Endothelial cell of umbilical vein (primary cell): ENCODE data around the gene EXOC1L. TPM values are rescaled to one million over a fixed set of nuclear protein-coding genes. Genes with fewer than 3 reads are reported as not detected.

Experiments used
- BruUV-seq: library from RNA; stranded (reverse); fragments of 400-500 nt; replicated peaks from 2 replicates; lab custom pipeline; 2021; lab: Mats Ljungman, UMichigan
- CTCF ChIA-PET: fragments of 300-600, 350-600 bp; sonication (Branson Sonifier 250); formaldehyde crosslinking; loops from one replicate; lab custom pipeline; 2021; ENCODE audit warnings: antibody characterized with exemption, inconsistent platforms; lab: Charles Lee
- POLR2A ChIA-PET: fragments of 300-600, 350-600 bp; sonication (Branson Sonifier 250); formaldehyde crosslinking; loops from one replicate; lab custom pipeline; 2021; ENCODE audit warnings: antibody characterized with exemption, inconsistent platforms; lab: Charles Lee
- DNase-seq: peaks from one replicate; pipeline ENCODE4 v3.0.0-alpha.2; 2011; ENCODE audit warnings: low read depth, low spot score
- FAIRE-seq: peaks from 2 replicates; lab custom pipeline; 2011; peaks lifted over from hg19 to GRCh38; lab: Jason Lieb, UNC
- H2AFZ ChIP-seq: 2 replicates; pipeline ENCODE4 v1.6.0; 2012; ENCODE audit warnings: low read depth, low read length, control low read depth, inconsistent platforms
- H3K27ac ChIP-seq: 2 replicates; pipeline ENCODE4 v1.5.1; 2011; ENCODE audit warnings: low read depth, mild to moderate bottlenecking, control low read depth, low read length, moderate library complexity; ENCODE audit not compliant: insufficient read depth
- H3K27me3 ChIP-seq, 2 experiments: 2 replicates each; pipeline versions ENCODE4 v1.6.0 to v1.6.1; 2011; ENCODE audit warnings: low read length in 2 of 2, mixed read lengths in 1 of 2; ENCODE audit not compliant: control insufficient read depth in 2 of 2, insufficient read depth in 2 of 2
- H3K36me3 ChIP-seq, 2 experiments: 2 replicates in 1 of 2; 3 replicates in 1 of 2; pipeline ENCODE4 v1.5.1; 2011; ENCODE audit warnings: low read length in 2 of 2, mild to moderate bottlenecking in 1 of 2, moderate library complexity in 1 of 2; ENCODE audit not compliant: control insufficient read depth in 2 of 2, insufficient read depth in 2 of 2; ENCODE audit errors: extremely low read depth in 1 of 2
- H3K4me1 ChIP-seq: 3 replicates; pipeline ENCODE4 v1.5.1; 2011; ENCODE audit warnings: mild to moderate bottlenecking, low read length; ENCODE audit not compliant: control insufficient read depth, insufficient read depth; ENCODE audit errors: extremely low read depth
- H3K4me2 ChIP-seq: 2 replicates; pipeline ENCODE4 v1.6.1; 2011; ENCODE audit warnings: low read length, control low read depth, mixed read lengths; ENCODE audit not compliant: insufficient read depth
- H3K4me3 ChIP-seq, 3 experiments: fragments of 200-600 bp in 1 of 3; sonication (generic), shearing (Covaris generic) in 1 of 3; replicated peaks in 1 of 3; 2 replicates each; pipeline ENCODE4 v1.5.1; 2011 to 2016; ENCODE audit warnings: control low read depth in 3 of 3, low read length in 3 of 3, mild to moderate bottlenecking in 2 of 3, inconsistent platforms in 1 of 3, low read depth in 1 of 3, moderate library complexity in 1 of 3; ENCODE audit not compliant: insufficient read depth in 1 of 3
- H3K79me2 ChIP-seq: 2 replicates; pipeline ENCODE4 v1.6.0; 2012; ENCODE audit warnings: low read length, inconsistent platforms; ENCODE audit not compliant: control insufficient read depth, insufficient read depth
- H3K9ac ChIP-seq: replicated peaks from 2 replicates; pipeline ENCODE3; 2011; ENCODE audit warnings: low read length, control low read depth; ENCODE audit not compliant: insufficient read depth; ENCODE audit errors: extremely low read depth
- H3K9me1 ChIP-seq: replicated peaks from 3 replicates; pipeline ENCODE4 v1.6.0; 2011; ENCODE audit warnings: mild to moderate bottlenecking, low read length; ENCODE audit not compliant: control insufficient read depth, insufficient read depth; ENCODE audit errors: extremely low read depth
- H3K9me3 ChIP-seq: replicated peaks from 2 replicates; pipeline ENCODE4 v1.5.1; 2012; ENCODE audit warnings: low read length, inconsistent platforms; ENCODE audit not compliant: control insufficient read depth, insufficient read depth
- H4K20me1 ChIP-seq: replicated peaks from 2 replicates; pipeline ENCODE3; 2011; ENCODE audit warnings: mild to moderate bottlenecking, low read length; ENCODE audit not compliant: control insufficient read depth, insufficient read depth; ENCODE audit errors: extremely low read depth
- CTCF ChIP-seq, 2 donors: IDR thresholded peaks; 1 replicate in 1 of 2; 2 replicates in 1 of 2; pipeline ENCODE4 v1.5.1; 2011; ENCODE audit warnings: low read length in 2 of 2, mild to moderate bottlenecking in 2 of 2, moderate library complexity in 2 of 2, control low read depth in 1 of 2, inconsistent platforms in 1 of 2, low read depth in 1 of 2; ENCODE audit not compliant: insufficient read depth in 1 of 2; ENCODE audit errors: extremely low read depth in 1 of 2
- EZH2 ChIP-seq: IDR thresholded peaks from 2 replicates; pipeline ENCODE4 v1.6.1; 2012; ENCODE audit warnings: borderline replicate concordance, low read depth, mild to moderate bottlenecking, moderate library complexity, low read length, inconsistent platforms; ENCODE audit not compliant: severe bottlenecking
- FOS ChIP-seq: IDR thresholded peaks from 2 replicates; pipeline ENCODE4 v1.6.1; 2011; ENCODE audit warnings: mild to moderate bottlenecking, low read length, moderate library complexity, borderline replicate concordance; ENCODE audit not compliant: insufficient read depth
- GATA2 ChIP-seq: IDR thresholded peaks from 2 replicates; pipeline ENCODE4 v1.7.0; 2011; ENCODE audit warnings: low read depth, mild to moderate bottlenecking, moderate library complexity, mixed read lengths, low read length; ENCODE audit not compliant: insufficient read length, insufficient read depth
- JUN ChIP-seq: IDR thresholded peaks from 2 replicates; pipeline ENCODE4 v1.6.1; 2011; ENCODE audit warnings: borderline replicate concordance, low read depth; ENCODE audit not compliant: insufficient read length, insufficient read depth
- MYC ChIP-seq: IDR thresholded peaks from one replicate; pipeline ENCODE4 v1.6.1; 2011; ENCODE audit warnings: mild to moderate bottlenecking, low read depth, low read length
- POLR2A ChIP-seq: IDR thresholded peaks from 2 replicates; pipeline ENCODE4 v1.6.1; 2012; ENCODE audit warnings: low read depth, mild to moderate bottlenecking, control low read depth, low read length
- POLR2AphosphoS5 ChIP-seq: IDR thresholded peaks from 2 replicates; pipeline ENCODE4 v1.6.1; 2012; ENCODE audit warnings: low read depth, mild to moderate bottlenecking, control low read depth, low read length, moderate library complexity; ENCODE audit not compliant: insufficient read depth
- dilution Hi-C: fragments of 300-500 bp; cut with MboI; formaldehyde crosslinking; loops from one replicate; pipeline ENCODE4 v1.15.0; 2019; ENCODE audit warnings: low sequenced_read_pairs; ENCODE audit not compliant: extremely low pct_ligation_motif_present
- intact Hi-C: fragments of 100-400 bp; cut with micrococcal nuclease; formaldehyde crosslinking; loops from one replicate; pipeline ENCODE4 v1.10.0; 2022
- polyA plus RNA-seq, 4 experiments: library from polyadenylated mRNA; depleted of rRNA in 3 of 4; stranded (reverse) in 3 of 4; unstranded in 1 of 4; fragments of >200 nt; gene quantifications; 2 replicates each; pipeline versions ENCODE4 v1.2.1 to v1.2.3, GENCODE V29; 2011 to 2012; ENCODE audit warnings: missing spikeins in 1 of 4
- total RNA-seq: library from RNA; stranded (reverse); gene quantifications from 2 replicates; pipeline ENCODE4 v1.2.3, GENCODE V29; 2021
- TF ChIP-seq, protein P1 (sequence below): IDR thresholded peaks from 2 replicates; pipeline ENCODE4 v1.6.1; 2011; ENCODE audit not compliant: insufficient read depth, insufficient read length

Gene EXOC1L
- total and polyA plus RNA-seq, 2 donors (not counting 3 experiments of a cell fraction or from before 2014, with no cell fraction given): not detected

DNA sequence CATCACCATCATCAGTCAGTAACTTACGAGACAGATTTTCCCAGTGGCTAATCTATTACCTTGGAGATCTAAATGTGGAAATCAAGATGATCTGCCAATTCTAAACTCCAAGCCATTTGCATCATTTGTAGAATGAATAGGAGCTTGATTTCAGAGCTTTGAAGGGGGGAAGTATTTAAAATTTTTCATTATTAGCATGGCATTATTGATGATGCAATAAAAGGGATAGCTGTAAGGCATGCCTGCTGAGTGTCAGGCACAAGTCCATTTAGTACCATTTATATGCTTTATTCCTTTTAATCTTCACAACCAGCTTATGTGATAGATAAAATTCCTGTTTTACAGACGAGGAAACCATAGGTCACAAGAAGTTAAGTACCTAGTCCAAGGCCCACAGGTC lies 5.3 kb downstream of the EXOC1L start:
- Histone ChIP-seq H3K4me1 (no peaks in the 10 kb centered on the region), H2AFZ (no peak overlapping the region), H3K4me3 (no peak overlapping the region), H3K79me2 (no peaks in the 10 kb centered on the region), H4K20me1 (no peaks in the 10 kb centered on the region), H3K4me2 (no peak overlapping the region), H3K9me3 (no peaks in the 10 kb centered on the region), H3K9ac (no peak overlapping the region), H3K27ac (no peak overlapping the region), H3K36me3 (no peaks in the 10 kb centered on the region), H3K9me1 (no peaks in the 10 kb centered on the region), H3K27me3 (peaks cover 15 to 30% of the 10 kb centered on the region in 2 experiments)
- no TSS peak for BruUV-seq
- intact Hi-C loops: no loop called here
- CTCF ChIA-PET: interaction anchor here (1.2 kb wide), 1 partner anchor 41 kb away, joined by 3 read pairs; no protein-coding TSS in a partner anchor
- no peak for TF ChIP-seq EZH2
- POLR2A ChIA-PET: no interaction called here
- no peak for DNase-seq
- dilution Hi-C loops: no loop called here
- no peak for FAIRE-seq

DNA sequence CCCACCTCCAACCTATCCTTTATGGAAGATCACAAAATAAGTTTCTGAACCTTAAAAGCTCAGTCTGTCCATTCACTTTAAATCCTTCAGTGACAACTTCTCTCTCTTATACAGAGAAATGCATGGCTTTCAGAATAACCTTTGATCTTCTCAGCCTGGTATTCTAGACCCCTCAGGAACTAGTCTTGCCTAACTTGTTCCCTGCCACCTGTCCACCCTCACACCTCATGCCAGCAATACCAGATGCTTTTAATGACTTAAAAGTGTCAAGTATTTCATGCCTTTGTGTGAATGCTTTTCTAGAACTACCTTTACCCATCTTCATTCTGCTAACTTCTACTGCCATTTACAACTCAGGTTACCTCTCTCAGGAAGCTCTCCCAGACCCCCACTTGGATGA lies 7.4 kb downstream of the EXOC1L start:
- Histone ChIP-seq H3K79me2 (no peaks in the 10 kb centered on the region), H3K27me3 (peaks cover 9 to 25% of the 10 kb centered on the region in 2 experiments), H2AFZ (no peak overlapping the region), H3K9me3 (no peaks in the 10 kb centered on the region), H3K27ac (no peak overlapping the region), H3K9me1 (peaks cover 4% of the 10 kb centered on the region), H3K4me2 (no peak overlapping the region), H3K9ac (no peak overlapping the region), H3K36me3 (no peaks in the 10 kb centered on the region), H3K4me1 (no peaks in the 10 kb centered on the region), H4K20me1 (no peaks in the 10 kb centered on the region), H3K4me3 (no peak overlapping the region)
- DNase-seq (no peak), FAIRE-seq (no peak)
- dilution Hi-C loops (no loop called here), intact Hi-C loops (no loop called here)
- TF ChIP-seq POLR2AphosphoS5 (no peak), CTCF (IDR thresholded peaks at IDR 0.05; ENCODE audit: extremely low read depth in 1 of 2, insufficient read depth in 1 of 2, low read depth in 1 of 2, low read length in 2 of 2) (no peak), EZH2 (no peak), FOS (no peak), GATA2 (no peak), MYC (no peak), POLR2A (no peak), JUN (no peak)
- TF ChIP-seq, protein P1, sequence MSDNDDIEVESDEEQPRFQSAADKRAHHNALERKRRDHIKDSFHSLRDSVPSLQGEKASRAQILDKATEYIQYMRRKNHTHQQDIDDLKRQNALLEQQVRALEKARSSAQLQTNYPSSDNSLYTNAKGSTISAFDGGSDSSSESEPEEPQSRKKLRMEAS: no peak
- CTCF ChIA-PET: no interaction called here
- POLR2A ChIA-PET: no interaction called here
- no TSS peak for BruUV-seq
